Left hindlimb (tissue), 1 donor: ENCODE results near the gene ITGB6.
A peak's percentile ranks its signal among the peaks of the same experiment; 100 is the strongest.
"Not testable (repeated sequence)": the region's sequence is repeated elsewhere in the genome, so short reads cannot be mapped to it uniquely, and the experiment has no call there.

Experiments
- DNase-seq: peaks from one replicate; pipeline ENCODE4 v3.0.0-alpha.2; 2018

The ITGB6 gene

DNA sequence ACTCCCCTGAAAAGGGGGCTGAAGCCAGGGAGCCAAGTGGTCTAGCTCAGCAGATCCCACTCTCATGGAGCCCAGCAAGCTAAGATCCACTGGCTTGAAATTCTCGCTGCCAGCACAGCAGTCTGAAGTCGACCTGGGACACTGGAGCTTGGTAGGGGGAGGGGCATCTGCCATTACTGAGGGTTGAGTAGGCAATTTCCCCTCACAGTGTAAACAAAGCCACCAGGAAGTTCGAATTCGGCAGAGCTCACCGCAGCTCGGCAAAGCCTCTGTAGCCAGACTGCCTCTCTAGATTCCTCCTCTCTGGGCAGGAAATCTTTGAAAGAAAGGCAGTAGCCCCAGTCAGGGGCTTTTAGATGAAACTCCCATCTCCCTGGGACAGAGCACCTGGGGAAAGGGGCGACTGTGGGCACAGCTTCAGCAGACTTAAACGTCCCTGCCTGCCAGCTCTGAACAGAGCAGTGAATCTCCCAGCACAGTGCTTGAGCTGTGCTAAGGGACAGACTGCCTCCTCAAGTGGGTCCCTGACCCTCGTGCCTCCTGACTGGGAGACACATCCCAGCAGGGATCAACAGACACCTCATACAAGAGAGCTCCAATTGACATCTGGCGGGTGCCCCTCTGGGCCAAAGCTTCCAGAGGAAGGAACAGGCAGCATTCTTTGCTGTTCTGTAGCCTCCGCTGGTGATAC is 18.8 kb downstream of the ITGB6 start:
- peak; percentile 44 for DNase-seq

DNA sequence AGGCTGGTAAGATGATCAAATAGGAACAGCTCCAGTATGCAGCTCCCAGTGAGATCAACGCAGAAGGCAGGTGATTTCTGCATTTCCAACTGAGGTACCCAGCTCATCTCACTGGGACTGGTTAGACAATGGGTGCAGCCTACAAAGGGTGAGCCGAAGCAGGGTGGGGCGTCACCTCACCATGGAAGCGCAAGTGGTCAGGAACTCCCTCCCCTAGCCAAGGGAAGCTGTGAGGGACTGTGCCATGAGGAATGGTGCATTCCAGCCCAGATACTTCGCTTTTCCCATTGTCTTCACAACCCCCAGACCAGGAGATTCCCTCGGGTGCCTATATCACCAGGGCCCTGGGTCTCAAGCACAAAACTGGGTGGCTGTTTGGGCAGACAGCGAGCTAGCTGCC is 19.4 kb downstream of the ITGB6 start:
- not testable (repeated sequence) for DNase-seq

DNA sequence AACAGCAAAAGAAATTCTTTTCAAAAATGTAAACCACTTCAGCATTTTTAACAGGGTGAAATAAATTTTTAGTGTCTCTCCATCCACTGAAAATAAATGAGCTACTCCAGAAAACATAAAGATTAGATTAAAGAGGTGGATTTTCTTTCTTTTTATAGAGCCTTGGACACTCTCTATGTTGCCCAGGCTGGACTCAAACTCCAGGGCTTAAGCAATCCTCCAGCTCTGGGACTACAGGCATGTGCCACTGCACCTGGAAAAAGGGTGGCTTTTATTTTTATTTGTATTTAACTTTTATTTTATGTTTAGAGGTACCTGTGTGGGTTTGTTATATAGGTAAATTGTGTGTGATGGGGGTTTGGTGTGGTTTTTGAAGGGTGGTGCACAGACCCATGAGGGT is 19.9 kb downstream of the ITGB6 start:
- DNase-seq, result no peak

- no peak for DNase-seq
Observed at GRCh38 chr2:160175169-160176134, 24.6 kb downstream of the ITGB6 start.

GRCh38 chr2:160174322-160174721 is 25.8 kb downstream of the ITGB6 start:
- no peak for DNase-seq

DNA sequence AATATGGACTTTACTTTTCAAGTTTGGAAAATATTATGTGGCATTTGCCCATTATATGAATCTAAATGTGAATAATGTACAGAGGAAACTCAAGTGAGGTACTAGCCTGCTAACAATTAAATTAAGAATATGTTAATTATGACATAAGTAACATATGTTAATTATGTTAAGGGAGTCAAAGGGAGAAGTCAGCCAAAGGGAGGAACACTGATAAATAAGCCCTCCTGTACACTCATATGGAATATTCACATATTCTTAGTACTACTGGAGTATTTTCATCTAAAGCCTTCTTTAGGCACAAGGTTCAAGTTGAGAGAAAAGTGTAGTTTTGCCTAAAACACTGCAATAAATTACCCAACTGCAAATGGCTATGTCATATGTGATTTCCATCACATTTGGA is 30.1 kb downstream of the ITGB6 start:
- no peak for DNase-seq

GRCh38 chr2:160169471-160169870 is 30.6 kb downstream of the ITGB6 start:
- no peak for DNase-seq

- DNase-seq, result no peak
Observed at GRCh38 chr2:160168878-160169277, 31.2 kb downstream of the ITGB6 start.

DNA sequence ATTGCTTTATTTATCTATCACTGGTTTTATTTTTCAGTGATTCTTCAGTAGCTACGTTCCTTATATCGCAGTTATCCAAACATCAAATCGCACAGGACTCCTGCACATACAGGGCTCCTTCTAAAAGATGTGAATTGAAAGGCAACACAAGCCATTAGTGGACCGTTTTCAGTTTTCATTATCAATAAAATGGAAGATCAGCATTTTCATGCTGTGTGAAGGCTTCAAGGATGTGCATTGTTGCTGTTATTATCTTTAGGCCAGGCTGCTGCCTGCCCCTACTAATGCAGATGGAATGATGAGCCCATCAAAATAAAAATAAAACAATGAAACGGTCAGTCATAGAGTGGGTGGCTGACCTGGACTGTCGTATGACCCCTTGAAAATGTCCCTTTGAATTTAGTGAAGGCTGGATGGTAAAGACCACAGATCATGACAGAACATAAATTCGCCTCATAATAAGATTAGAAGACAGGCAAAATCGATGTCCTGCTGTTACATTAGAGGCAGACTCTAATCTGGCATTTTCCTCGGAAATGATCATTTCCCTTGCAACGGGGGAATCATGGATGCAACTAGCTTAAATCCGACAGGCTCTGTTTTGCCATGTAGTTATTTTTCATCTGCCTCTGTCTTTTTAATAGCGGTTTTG is 32.9 kb downstream of the ITGB6 start:
- no peak for DNase-seq

- no peak for DNase-seq
Observed at GRCh38 chr2:160165996-160166395, 34.1 kb downstream of the ITGB6 start.

- DNase-seq, result no peak
Observed at GRCh38 chr2:160165081-160165480, 35.0 kb downstream of the ITGB6 start.

DNA sequence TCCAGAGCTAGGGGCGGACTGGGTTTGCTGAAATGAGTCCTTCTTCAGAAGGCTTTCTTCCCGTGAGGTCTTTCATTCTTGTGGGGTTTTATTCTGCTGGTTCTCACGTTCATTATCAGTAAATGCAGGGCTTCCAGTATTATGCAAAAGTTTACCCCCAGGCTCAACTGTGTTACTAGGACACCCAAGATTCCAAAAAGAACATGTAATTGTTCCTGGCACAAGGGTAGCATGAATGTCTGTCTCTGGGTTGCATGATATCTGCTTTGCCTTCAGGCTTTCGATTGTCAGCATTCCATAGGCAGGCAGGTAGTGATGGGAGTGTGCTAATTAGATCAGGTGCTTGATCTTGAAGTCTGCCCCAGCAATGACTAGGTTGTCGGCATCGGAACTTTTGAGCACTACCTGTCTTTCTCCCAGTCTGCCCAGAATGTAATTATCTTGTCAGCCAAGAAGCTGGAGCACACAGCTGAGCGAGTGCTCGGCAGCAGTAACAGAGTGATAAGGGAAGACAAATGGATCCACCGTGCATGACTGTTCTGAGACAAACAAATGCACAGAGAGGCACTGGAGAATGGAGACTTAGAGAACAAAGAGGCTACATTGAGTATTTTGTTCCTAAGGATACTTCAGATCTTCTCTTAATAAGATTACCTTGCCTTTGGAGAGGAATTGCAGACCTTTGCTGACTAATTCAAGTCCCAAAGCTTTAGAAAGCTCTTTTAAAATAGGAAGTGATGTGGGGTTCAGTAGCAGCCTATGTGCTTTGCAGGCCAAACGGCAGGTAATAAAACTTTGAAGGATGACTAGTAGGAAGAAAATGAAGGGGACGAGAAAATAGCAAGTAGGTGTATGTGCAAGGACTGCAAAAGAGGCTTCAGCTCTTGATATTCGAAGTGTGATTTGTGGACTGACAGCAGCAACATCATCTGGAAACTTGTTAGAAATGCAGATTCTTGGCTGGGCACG is 41.9 kb downstream of the ITGB6 start:
- no peak for DNase-seq

- DNase-seq, result no peak
Observed at GRCh38 chr2:160156665-160157064, 43.4 kb downstream of the ITGB6 start.

DNA sequence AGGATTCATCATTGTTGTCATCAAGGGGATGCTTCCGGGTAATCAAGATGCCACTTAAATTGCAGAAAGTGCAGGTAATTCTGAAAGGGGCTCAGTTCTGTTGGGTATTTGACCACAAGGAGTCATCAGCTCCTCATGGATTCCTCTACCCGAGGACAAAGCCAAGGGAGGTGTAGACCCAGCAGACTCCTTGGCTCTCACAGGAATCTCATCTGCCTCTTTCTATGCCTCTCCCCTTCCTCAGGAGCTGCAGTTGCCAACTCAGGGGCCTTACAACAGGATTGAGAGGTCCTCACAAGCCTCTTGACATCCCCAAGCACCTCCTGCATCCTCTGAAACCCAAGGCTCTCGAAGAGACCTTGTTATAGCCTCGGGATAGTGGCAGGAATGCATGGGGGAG is 44.0 kb downstream of the ITGB6 start:
- DNase-seq, result no peak

- not testable (repeated sequence) for DNase-seq
Observed at GRCh38 chr2:160148419-160148818, 51.7 kb downstream of the ITGB6 start.

DNA sequence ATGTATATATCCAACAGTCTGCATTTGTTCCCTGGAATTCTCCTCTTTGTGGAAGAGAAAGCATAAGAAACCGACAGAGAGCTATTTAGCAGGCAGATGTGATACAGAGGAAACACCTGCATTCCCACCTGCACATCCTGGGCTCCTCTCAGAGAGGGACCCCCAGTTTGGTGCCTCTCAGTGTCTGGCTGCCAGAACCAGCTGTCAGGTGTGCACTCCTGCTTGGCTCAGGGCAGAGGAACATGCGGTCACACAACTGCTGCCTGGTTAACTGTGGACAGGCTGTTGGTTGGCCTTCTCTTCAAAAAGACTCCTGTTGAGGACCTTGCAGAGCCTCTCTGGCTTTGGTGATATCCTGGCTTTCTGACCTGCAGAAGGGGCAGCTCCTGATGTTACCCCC is 54.6 kb downstream of the ITGB6 start:
- DNase-seq, result no peak

GRCh38 chr2:160144280-160144990 is 55.6 kb downstream of the ITGB6 start:
- no peak for DNase-seq

GRCh38 chr2:160142472-160142871 is 57.6 kb downstream of the ITGB6 start:
- DNase-seq, result no peak

- no peak for DNase-seq
Observed at GRCh38 chr2:160141912-160142311, 58.2 kb downstream of the ITGB6 start.

GRCh38 chr2:160141419-160141818 is 58.7 kb downstream of the ITGB6 start:
- no peak for DNase-seq

DNA sequence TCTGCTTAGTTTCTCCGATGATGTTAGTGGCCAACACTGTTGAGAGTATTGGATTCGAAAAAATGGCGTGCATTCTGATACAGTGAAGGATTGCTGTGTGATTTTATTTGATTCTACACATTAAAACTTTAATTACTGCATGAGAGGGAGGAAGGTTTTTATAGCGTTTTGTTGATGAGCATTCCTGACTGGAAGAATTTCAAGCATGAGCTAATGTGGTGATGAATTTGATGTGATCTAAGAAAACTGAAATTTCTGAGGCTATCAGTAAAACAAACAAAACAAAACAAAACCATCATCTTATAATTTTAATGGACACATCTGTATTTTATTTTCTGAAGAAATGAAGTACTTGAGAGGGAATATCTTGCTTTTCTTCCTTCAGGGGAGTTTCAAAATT is 59.6 kb downstream of the ITGB6 start:
- no peak for DNase-seq

- DNase-seq, result no peak
Observed at GRCh38 chr2:160139991-160140390, 60.1 kb downstream of the ITGB6 start.
